K562 (cell line): ENCODE results near the gene NT5DC2. TPM values are rescaled to one million over a fixed set of nuclear protein-coding genes. Genes with fewer than 3 reads are reported as not detected.

Experiments used
- CTBP1 ChIP-seq: fragments of 450-650 bp; IDR thresholded peaks from 2 replicates; pipeline ENCODE4 v1.6.1; 2016; ENCODE audit warnings: borderline replicate concordance
- EHMT2 ChIP-seq: fragments of 450-650 bp; IDR thresholded peaks from 2 replicates; pipeline ENCODE4 v1.6.1; 2018; ENCODE audit warnings: antibody characterized with exemption
- FOXK2 ChIP-seq, 2 experiments: fragments of 450-650 bp; IDR thresholded peaks in 1 of 2; conservative IDR thresholded peaks in 1 of 2; 2 replicates each; pipeline ENCODE4 v1.6.1; 2016; ENCODE audit warnings: low read depth in 2 of 2, mild to moderate bottlenecking in 1 of 2
- HCFC1 ChIP-seq: IDR thresholded peaks from 2 replicates; pipeline ENCODE4 v1.6.1; 2012; ENCODE audit warnings: low read depth, low read length, improper control_type of control experiment
- JUN ChIP-seq, 2 experiments: sonication (generic) in 1 of 2; formaldehyde crosslinking in 1 of 2; IDR thresholded peaks; 2 replicates each; pipeline versions ENCODE4 v1.6.1 to v1.8.0; 2012 to 2022; ENCODE audit warnings: borderline replicate concordance in 2 of 2, mild to moderate bottlenecking in 2 of 2, improper control_type of control experiment in 1 of 2, low read depth in 1 of 2, low read length in 1 of 2, missing genetic modification reagents in 1 of 2
- MCM2 ChIP-seq: fragments of 450-650 bp; IDR thresholded peaks from 2 replicates; pipeline ENCODE4 v1.6.1; 2017; ENCODE audit warnings: low read depth, mild to moderate bottlenecking
- PYGO2 ChIP-seq: fragments of 450-650 bp; IDR thresholded peaks from 2 replicates; pipeline ENCODE4 v1.6.1; 2016; ENCODE audit warnings: mild to moderate bottlenecking, missing genetic modification characterization, moderate library complexity, missing compliant biosample characterization
- SMAD2 ChIP-seq: fragments of 150-350 bp; IDR thresholded peaks from 2 replicates; pipeline ENCODE4 v1.6.1; 2014; ENCODE audit warnings: low read depth, mild to moderate bottlenecking, low read length
- SRSF3 ChIP-seq: fragments of 200-400 bp; formaldehyde crosslinking; IDR thresholded peaks from 2 replicates; pipeline ENCODE4 v1.6.1; 2016; ENCODE audit warnings: mild to moderate bottlenecking, low read length, moderate library complexity; ENCODE audit not compliant: insufficient read depth
- TBP ChIP-seq: optimal IDR thresholded peaks from 2 replicates; pipeline ENCODE3; 2011; ENCODE audit warnings: low read depth, low read length, improper control_type of control experiment
- TCFL5 ChIP-seq: fragments of 250-450 bp; sonication (Bioruptor Pico); conservative IDR thresholded peaks from 2 replicates; pipeline ENCODE4 v1.6.1; 2021; ENCODE audit warnings: mild to moderate bottlenecking, moderate library complexity, matching md5 sums
- ZBTB7A ChIP-seq: IDR thresholded peaks from 2 replicates; pipeline ENCODE4 v1.6.1; 2011; ENCODE audit warnings: low read depth, mild to moderate bottlenecking, low read length, moderate library complexity, borderline replicate concordance; ENCODE audit not compliant: control insufficient read depth
- polyA plus RNA-seq, 8 experiments: library from polyadenylated mRNA; depleted of rRNA in 4 of 8; stranded (reverse) in 5 of 8; unstranded in 3 of 8; fragments of >200 nt; fragmentation: Nextera tagmentation in 2 of 8; fragmentation: Illumina TruSeq in 1 of 8; extraction: Ambion mirVana in 2 of 8; extraction: Trizol in 1 of 8; gene quantifications; 2 replicates each; pipeline versions ENCODE4 v1.2.1 to v1.2.3, GENCODE V29; 2011 to 2014; ENCODE audit warnings: inconsistent platforms in 1 of 8, missing spikeins in 1 of 8
- total RNA-seq, 7 experiments: library from RNA; depleted of rRNA in 6 of 7; stranded (reverse); fragments of >200 nt in 6 of 7; fragmentation: Illumina TruSeq in 2 of 7; extraction: Trizol in 2 of 7; gene quantifications; 2 replicates each; pipeline versions ENCODE4 v1.2.1 to v1.2.3, GENCODE V29; 2011 to 2021; ENCODE audit warnings: low replicate concordance in 1 of 7
- TF ChIP-seq, protein P1 (sequence below): fragments of 250-450 bp; sonication (Bioruptor Pico); IDR thresholded peaks from 2 replicates; pipeline ENCODE4 v1.5.0; 2020; ENCODE audit warnings: mild to moderate bottlenecking, borderline replicate concordance
- TF ChIP-seq, protein P2 (sequence below), 2 experiments: IDR thresholded peaks; 2 replicates each; pipeline ENCODE4 v1.6.1; 2011; ENCODE audit warnings: borderline replicate concordance in 1 of 2, control low read depth in 1 of 2, low read depth in 1 of 2, low read length in 1 of 2, mild to moderate bottlenecking in 1 of 2, mixed read lengths in 1 of 2, moderate library complexity in 1 of 2; ENCODE audit not compliant: insufficient read depth in 1 of 2, insufficient read length in 1 of 2, poor library complexity in 1 of 2, severe bottlenecking in 1 of 2; ENCODE audit errors: extremely low read depth in 1 of 2
- TF ChIP-seq, protein P3 (sequence below), 2 experiments: fragments of 450-650 bp in 1 of 2; sonication (generic) in 1 of 2; formaldehyde crosslinking; conservative IDR thresholded peaks; 2 replicates each; pipeline versions ENCODE4 v1.4.0 to v1.8.1; 2020 to 2022; ENCODE audit warnings: mild to moderate bottlenecking in 1 of 2, missing genetic modification reagents in 1 of 2
- TF ChIP-seq, protein P4 (sequence below): fragments of 450-650 bp; formaldehyde crosslinking; IDR thresholded peaks from 2 replicates; pipeline ENCODE4 v1.4.0; 2020; ENCODE audit warnings: mild to moderate bottlenecking, moderate library complexity
- TF ChIP-seq, protein P5 (sequence below): IDR thresholded peaks from 2 replicates; pipeline ENCODE4 v1.6.1; 2014; ENCODE audit warnings: antibody characterized with exemption
- TF ChIP-seq, protein P6 (sequence below): fragments of 250-450 bp; sonication (Bioruptor Pico); IDR thresholded peaks from 2 replicates; pipeline ENCODE4 v1.5.0; 2021

NT5DC2 gene
- total and polyA plus RNA-seq, 9 of the 15 experiments (the other 6 are each of a cell fraction or from before 2014, with no cell fraction given): 25.6 to 168 (median 122) TPM

DNA sequence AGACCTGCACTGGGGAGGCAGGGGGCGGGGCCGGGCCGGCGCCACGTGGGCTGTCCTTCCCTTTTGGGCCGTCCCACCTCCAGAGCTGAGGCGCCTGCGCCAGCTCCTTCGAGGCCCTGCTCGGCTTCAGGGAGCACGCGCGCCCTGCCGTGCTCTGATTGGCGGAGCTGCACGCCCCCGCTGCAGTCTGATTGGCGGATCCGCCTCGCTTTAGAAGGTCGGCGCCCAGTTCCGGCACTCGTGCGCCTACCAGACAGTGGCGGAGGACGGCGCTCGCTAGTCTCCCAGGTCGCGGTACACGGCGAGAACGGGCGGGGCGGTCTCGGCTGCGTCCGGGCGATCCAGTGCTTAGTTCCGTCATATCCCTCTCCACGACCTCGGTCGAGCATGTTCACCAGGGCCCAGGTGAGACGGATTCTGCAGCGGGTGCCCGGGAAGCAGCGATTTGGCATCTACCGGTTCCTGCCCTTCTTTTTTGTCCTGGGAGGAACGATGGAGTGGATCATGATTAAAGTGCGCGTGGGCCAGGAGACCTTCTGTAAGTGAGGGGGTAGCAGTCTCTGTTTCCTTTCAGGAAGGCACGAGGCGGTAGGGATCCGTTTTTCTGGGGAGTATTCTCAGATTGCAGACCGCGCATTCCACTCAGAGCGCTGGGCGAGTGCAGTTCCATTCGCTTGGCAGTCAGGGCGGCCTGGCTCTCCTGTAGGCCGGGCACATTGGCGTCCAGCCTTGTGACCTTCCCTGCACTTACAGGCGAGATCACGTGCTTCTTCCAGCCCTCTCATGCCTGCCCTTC lies 2.9 kb upstream of the NT5DC2 start, which contains the start of gene UQCC5 (continued):
- TF ChIP-seq, protein P1, sequence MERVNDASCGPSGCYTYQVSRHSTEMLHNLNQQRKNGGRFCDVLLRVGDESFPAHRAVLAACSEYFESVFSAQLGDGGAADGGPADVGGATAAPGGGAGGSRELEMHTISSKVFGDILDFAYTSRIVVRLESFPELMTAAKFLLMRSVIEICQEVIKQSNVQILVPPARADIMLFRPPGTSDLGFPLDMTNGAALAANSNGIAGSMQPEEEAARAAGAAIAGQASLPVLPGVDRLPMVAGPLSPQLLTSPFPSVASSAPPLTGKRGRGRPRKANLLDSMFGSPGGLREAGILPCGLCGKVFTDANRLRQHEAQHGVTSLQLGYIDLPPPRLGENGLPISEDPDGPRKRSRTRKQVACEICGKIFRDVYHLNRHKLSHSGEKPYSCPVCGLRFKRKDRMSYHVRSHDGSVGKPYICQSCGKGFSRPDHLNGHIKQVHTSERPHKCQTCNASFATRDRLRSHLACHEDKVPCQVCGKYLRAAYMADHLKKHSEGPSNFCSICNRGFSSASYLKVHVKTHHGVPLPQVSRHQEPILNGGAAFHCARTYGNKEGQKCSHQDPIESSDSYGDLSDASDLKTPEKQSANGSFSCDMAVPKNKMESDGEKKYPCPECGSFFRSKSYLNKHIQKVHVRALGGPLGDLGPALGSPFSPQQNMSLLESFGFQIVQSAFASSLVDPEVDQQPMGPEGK (CRISPR knock-in tag): no peak
- 0 out of 2 replicates have a peak, but pooled peaks have one; percentile 15 for TF ChIP-seq HCFC1
- TF ChIP-seq, protein P2, sequence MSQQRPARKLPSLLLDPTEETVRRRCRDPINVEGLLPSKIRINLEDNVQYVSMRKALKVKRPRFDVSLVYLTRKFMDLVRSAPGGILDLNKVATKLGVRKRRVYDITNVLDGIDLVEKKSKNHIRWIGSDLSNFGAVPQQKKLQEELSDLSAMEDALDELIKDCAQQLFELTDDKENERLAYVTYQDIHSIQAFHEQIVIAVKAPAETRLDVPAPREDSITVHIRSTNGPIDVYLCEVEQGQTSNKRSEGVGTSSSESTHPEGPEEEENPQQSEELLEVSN (IDR thresholded peaks at IDR 0.05; ENCODE audit: borderline replicate concordance in 1 of 2, extremely low read depth in 1 of 2, insufficient read depth in 1 of 2, insufficient read length in 1 of 2, low read depth in 1 of 2, low read length in 1 of 2, poor library complexity in 1 of 2, severe bottlenecking in 1 of 2): peak; percentile 74 to 83
- peak; percentile 92 for TF ChIP-seq TBP
- TF ChIP-seq MCM2: no peak
- TF ChIP-seq, protein P3, sequence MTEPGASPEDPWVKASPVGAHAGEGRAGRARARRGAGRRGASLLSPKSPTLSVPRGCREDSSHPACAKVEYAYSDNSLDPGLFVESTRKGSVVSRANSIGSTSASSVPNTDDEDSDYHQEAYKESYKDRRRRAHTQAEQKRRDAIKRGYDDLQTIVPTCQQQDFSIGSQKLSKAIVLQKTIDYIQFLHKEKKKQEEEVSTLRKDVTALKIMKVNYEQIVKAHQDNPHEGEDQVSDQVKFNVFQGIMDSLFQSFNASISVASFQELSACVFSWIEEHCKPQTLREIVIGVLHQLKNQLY (CRISPR knock-in tag; conservative IDR thresholded peaks at IDR 0.05): no peak
- TF ChIP-seq SMAD2: no peak
- TF ChIP-seq, protein P4, sequence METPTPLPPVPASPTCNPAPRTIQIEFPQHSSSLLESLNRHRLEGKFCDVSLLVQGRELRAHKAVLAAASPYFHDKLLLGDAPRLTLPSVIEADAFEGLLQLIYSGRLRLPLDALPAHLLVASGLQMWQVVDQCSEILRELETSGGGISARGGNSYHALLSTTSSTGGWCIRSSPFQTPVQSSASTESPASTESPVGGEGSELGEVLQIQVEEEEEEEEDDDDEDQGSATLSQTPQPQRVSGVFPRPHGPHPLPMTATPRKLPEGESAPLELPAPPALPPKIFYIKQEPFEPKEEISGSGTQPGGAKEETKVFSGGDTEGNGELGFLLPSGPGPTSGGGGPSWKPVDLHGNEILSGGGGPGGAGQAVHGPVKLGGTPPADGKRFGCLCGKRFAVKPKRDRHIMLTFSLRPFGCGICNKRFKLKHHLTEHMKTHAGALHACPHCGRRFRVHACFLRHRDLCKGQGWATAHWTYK (CRISPR knock-in tag): no peak
- no peak for TF ChIP-seq FOXK2 (conservative IDR thresholded peaks at IDR 0.05 in 1 of 2, IDR thresholded peaks at IDR 0.05 in 1 of 2; ENCODE audit: low read depth in 2 of 2)
- no peak for TF ChIP-seq PYGO2 (tag)
- TF ChIP-seq SRSF3: no peak
- TF ChIP-seq CTBP1: peak; percentile 73; the same call in 1 of the 2 replicates
- TF ChIP-seq ZBTB7A: peak; percentile 19; the same call in 1 of the 2 replicates
- peak; percentile 37; the same call in 1 of the 2 replicates for TF ChIP-seq JUN (IDR thresholded peaks at IDR 0.05; ENCODE audit: borderline replicate concordance, low read depth, low read length)
- no peak for TF ChIP-seq JUN (CRISPR knock-in tag; IDR thresholded peaks at IDR 0.05; ENCODE audit: borderline replicate concordance)
- no peak for TF ChIP-seq EHMT2
- TF ChIP-seq TCFL5: no peak
- TF ChIP-seq, protein P5, sequence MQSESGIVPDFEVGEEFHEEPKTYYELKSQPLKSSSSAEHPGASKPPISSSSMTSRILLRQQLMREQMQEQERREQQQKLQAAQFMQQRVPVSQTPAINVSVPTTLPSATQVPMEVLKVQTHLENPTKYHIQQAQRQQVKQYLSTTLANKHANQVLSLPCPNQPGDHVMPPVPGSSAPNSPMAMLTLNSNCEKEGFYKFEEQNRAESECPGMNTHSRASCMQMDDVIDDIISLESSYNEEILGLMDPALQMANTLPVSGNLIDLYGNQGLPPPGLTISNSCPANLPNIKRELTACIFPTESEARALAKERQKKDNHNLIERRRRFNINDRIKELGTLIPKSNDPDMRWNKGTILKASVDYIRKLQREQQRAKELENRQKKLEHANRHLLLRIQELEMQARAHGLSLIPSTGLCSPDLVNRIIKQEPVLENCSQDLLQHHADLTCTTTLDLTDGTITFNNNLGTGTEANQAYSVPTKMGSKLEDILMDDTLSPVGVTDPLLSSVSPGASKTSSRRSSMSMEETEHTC: 0 out of 2 replicates have a peak, but pooled peaks have one; percentile 53
- TF ChIP-seq, protein P6, sequence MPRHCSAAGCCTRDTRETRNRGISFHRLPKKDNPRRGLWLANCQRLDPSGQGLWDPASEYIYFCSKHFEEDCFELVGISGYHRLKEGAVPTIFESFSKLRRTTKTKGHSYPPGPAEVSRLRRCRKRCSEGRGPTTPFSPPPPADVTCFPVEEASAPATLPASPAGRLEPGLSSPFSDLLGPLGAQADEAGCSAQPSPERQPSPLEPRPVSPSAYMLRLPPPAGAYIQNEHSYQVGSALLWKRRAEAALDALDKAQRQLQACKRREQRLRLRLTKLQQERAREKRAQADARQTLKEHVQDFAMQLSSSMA (CRISPR knock-in tag): peak; percentile 61; the same call in 1 of the 2 replicates
